Measurements from ENCODE around the gene BACE2.

Gene BACE2

GRCh38 chr21:41167348-41168342, at the start of gene BACE2:
Gene BACE2, plus strand, starts transcription at chr21:41168160. Its CDS starts 104 bp downstream, at chr21:41168264.
- DNase-seq (ENCODE audit: low read depth in 3 of 3) = peak in 2 of 3 donors; percentile 15 to 28

GRCh38 chr21:41119901-41120300, 48.1 kb upstream of the BACE2 start:
- DNase-seq (ENCODE audit: low read depth in 3 of 3) = no peak

- no peak for DNase-seq (ENCODE audit: low read depth in 3 of 3)
These were observed 47.0 kb upstream of the BACE2 start for GRCh38 chr21:41120997-41121396.

- peak; percentile 40 to 45 (median 42) for DNase-seq (ENCODE audit: low read depth in 3 of 3)
These were observed 46.1 kb upstream of the BACE2 start for GRCh38 chr21:41121785-41122415.

GRCh38 chr21:41124641-41125201, 43.2 kb upstream of the BACE2 start:
- no peak for DNase-seq (ENCODE audit: low read depth in 3 of 3)

GRCh38 chr21:41128981-41129380, 39.0 kb upstream of the BACE2 start:
- no peak for DNase-seq (ENCODE audit: low read depth in 3 of 3)

GRCh38 chr21:41130883-41131282, 37.1 kb upstream of the BACE2 start:
- no peak for DNase-seq (ENCODE audit: low read depth in 3 of 3)

GRCh38 chr21:41133874-41134522, 34.0 kb upstream of the BACE2 start:
- DNase-seq (ENCODE audit: low read depth in 3 of 3) = no peak

- DNase-seq (ENCODE audit: low read depth in 3 of 3) = no peak
These were observed 32.2 kb upstream of the BACE2 start for GRCh38 chr21:41135746-41136145.

GRCh38 chr21:41136286-41136685, 31.7 kb upstream of the BACE2 start:
- no peak for DNase-seq (ENCODE audit: low read depth in 3 of 3)

GRCh38 chr21:41137401-41137800, 30.6 kb upstream of the BACE2 start:
- no peak for DNase-seq (ENCODE audit: low read depth in 3 of 3)

GRCh38 chr21:41137889-41138288, 30.1 kb upstream of the BACE2 start:
- no peak for DNase-seq (ENCODE audit: low read depth in 3 of 3)

GRCh38 chr21:41138711-41139110, 29.2 kb upstream of the BACE2 start:
- no peak for DNase-seq (ENCODE audit: low read depth in 3 of 3)

GRCh38 chr21:41139275-41139674, 28.7 kb upstream of the BACE2 start:
- DNase-seq (ENCODE audit: low read depth in 3 of 3) = no peak

- DNase-seq (ENCODE audit: low read depth in 3 of 3) = no peak
These were observed 28.0 kb upstream of the BACE2 start for GRCh38 chr21:41139951-41140350.

- DNase-seq (ENCODE audit: low read depth in 3 of 3) = no peak
These were observed 26.9 kb upstream of the BACE2 start for GRCh38 chr21:41141031-41141457.

- no peak for DNase-seq (ENCODE audit: low read depth in 3 of 3)
These were observed 25.7 kb upstream of the BACE2 start for GRCh38 chr21:41142051-41142795.

- no peak for DNase-seq (ENCODE audit: low read depth in 3 of 3)
These were observed 24.2 kb upstream of the BACE2 start for GRCh38 chr21:41143596-41144325.

GRCh38 chr21:41147096-41147978, 20.6 kb upstream of the BACE2 start:
- DNase-seq (ENCODE audit: low read depth in 3 of 3) = no peak

- DNase-seq (ENCODE audit: low read depth in 3 of 3) = no peak
These were observed 20.0 kb upstream of the BACE2 start for GRCh38 chr21:41147979-41148355.

Data from stimulated activated CD4-positive, alpha-beta T cell treated with anti-CD3 and anti-CD28 coated beads, TNF-alpha, amount 100 ng/mL, for 48 hours (primary cell).